ENCODE data around the gene DCDC2. TPM values are rescaled to one million over a fixed set of nuclear protein-coding genes. Genes with fewer than 3 reads are reported as not detected.
"Not testable (repeated sequence)": the region's sequence is repeated elsewhere in the genome, so short reads cannot be mapped to it uniquely, and the experiment has no call there.

Gene DCDC2
- total RNA-seq, 1 donor from 2014 or later, result 142 TPM

GRCh38 chr6:24387818-24388217 lies 30.0 kb upstream of the DCDC2 start:
- no peak overlapping the region for H3K4me3 ChIP-seq (ENCODE audit: low read depth, low read length)
- no peak for DNase-seq (ENCODE audit: low read depth)
- TF ChIP-seq CTCF (conservative IDR thresholded peaks at IDR 0.05; ENCODE audit: low read depth, low read length), result no peak

DNA sequence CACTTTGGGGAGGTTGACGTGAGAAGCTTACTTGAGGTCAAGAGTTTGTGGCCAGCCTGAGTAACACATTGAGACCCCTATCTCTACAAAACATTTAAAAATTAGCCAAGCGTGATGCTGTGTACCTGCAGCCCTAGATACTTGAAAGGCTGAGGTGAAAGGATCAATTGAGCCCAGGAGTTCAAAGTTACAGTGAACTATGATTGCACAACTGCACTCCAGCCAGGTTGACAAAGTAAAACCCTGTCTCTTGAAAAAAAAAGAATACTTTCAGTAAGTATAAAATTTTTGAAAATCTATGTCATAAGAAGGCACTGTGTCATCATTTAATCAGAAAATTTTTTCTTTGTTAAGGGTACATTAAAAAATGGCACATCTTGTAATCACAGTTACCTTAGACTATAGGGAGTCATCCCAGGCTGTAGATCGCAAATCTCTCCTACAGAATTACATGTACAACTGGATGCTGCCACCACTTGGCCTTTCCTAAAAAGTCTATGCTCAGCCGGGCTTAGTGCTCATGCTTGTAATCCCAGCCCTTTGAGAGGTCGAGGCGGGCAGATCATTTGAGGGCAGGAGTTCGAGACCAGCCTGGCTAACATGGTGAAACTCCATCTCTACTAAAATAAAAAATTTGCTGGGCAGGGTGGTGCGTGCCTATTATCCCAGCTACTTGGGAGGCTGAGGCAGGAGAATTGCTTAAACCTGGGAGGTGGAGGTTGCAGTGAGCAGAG lies 27.8 kb upstream of the DCDC2 start:
- TF ChIP-seq CTCF (conservative IDR thresholded peaks at IDR 0.05; ENCODE audit: low read depth, low read length), result peak; percentile 26
- H3K4me3 ChIP-seq (ENCODE audit: low read depth, low read length), result no peak overlapping the region
- no peak for DNase-seq (ENCODE audit: low read depth)

GRCh38 chr6:24384369-24385130 lies 26.7 kb upstream of the DCDC2 start:
- H3K4me3 ChIP-seq (ENCODE audit: low read depth, low read length); DNase-seq (ENCODE audit: low read depth): not testable (repeated sequence)

DNA sequence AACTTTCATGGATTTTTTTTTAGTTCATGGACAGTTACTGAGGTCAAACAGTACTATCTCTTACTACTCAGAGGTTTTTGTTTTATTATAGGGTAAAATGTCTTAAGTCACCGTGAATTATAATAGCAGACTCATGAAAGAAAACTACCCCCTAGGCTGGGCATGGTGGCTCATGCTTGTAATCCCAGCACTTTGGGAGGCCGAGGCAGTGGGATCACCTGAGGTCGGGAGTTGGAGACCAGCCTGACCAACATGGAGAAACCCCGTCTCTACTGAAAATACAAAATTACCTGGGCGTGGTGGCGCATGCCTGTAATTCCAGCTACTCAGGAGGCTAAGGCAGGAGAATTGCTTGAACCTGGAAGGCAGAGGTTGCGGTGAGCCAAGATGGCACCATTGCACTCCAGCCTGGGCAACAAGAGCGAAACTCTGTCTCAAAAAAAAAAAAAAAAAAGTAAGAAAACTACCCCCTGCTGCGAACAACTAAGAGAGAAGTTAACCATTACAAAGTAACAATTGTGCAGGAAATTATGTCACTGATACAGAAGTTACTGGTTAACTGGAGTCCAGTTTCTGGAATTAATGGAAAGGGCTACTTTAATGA lies 25.1 kb upstream of the DCDC2 start:
- peak; percentile 72 for DNase-seq (ENCODE audit: low read depth)
- H3K4me3 ChIP-seq (ENCODE audit: low read depth, low read length), result peak overlapping the region; percentile 49

DNA sequence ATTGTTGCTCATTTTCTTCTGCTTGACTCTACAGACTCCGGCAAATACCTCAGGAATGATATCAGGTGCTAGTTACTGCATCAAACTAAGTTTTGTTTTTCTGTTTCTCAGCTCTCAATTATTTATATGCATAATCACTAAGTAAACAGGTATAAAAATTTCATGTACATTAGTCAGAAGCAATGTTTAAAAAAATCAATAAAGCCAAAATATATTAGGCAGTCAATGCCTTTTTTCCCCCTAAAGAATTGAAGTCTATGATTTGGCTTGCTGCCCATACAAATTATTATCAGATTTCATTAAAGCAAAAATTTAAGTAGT lies 24.3 kb upstream of the DCDC2 start:
- peak overlapping the region; percentile 49 for H3K4me3 ChIP-seq (ENCODE audit: low read depth, low read length)
- no peak for DNase-seq (ENCODE audit: low read depth)

GRCh38 chr6:24381476-24382219 lies 23.8 kb upstream of the DCDC2 start:
- peak overlapping the region; percentile 49 for H3K4me3 ChIP-seq (ENCODE audit: low read depth, low read length)
- no peak for TF ChIP-seq CTCF (conservative IDR thresholded peaks at IDR 0.05; ENCODE audit: low read depth, low read length)
- DNase-seq (ENCODE audit: low read depth), result no peak

More for the DNA sequence above, 24.3 kb upstream of the DCDC2 start:
- TF ChIP-seq CTCF (conservative IDR thresholded peaks at IDR 0.05; ENCODE audit: low read depth, low read length), result no peak

GRCh38 chr6:24378473-24379097 lies 20.7 kb upstream of the DCDC2 start:
- no peak for DNase-seq (ENCODE audit: low read depth)
- no peak for TF ChIP-seq CTCF (conservative IDR thresholded peaks at IDR 0.05; ENCODE audit: low read depth, low read length)
- no peak overlapping the region for H3K4me3 ChIP-seq (ENCODE audit: low read depth, low read length)

Measured in epithelial cell of proximal tubule (primary cell).